IMR-90 (cell line): ENCODE measurements around the gene GIMD1.

Experiments used
- CTCF ChIP-seq: conservative IDR thresholded peaks from 2 replicates; pipeline ENCODE4 v1.5.1; 2012; ENCODE audit warnings: mild to moderate bottlenecking, low read depth, low read length, improper control_type of control experiment
- MAFK ChIP-seq: IDR thresholded peaks from 2 replicates; pipeline ENCODE4 v1.6.1; 2012; ENCODE audit warnings: low read depth, low read length, improper control_type of control experiment
- MXI1 ChIP-seq: IDR thresholded peaks from 2 replicates; pipeline ENCODE4 v1.6.1; 2012; ENCODE audit warnings: low read depth, mild to moderate bottlenecking, low read length, moderate library complexity, borderline replicate concordance
- POLR2A ChIP-seq: IDR thresholded peaks from 2 replicates; pipeline ENCODE4 v1.6.1; 2012; ENCODE audit warnings: mild to moderate bottlenecking, low read depth, low read length
- RAD21 ChIP-seq: IDR thresholded peaks from 2 replicates; pipeline ENCODE4 v1.6.1; 2012; ENCODE audit warnings: low read length, improper control_type of control experiment
- RCOR1 ChIP-seq: IDR thresholded peaks from 2 replicates; pipeline ENCODE4 v1.6.1; 2012; ENCODE audit warnings: mild to moderate bottlenecking, low read length, improper control_type of control experiment; ENCODE audit not compliant: insufficient replicate concordance
- RFX5 ChIP-seq: IDR thresholded peaks from 2 replicates; pipeline ENCODE4 v1.8.0; 2012; ENCODE audit warnings: low read depth, mild to moderate bottlenecking, low read length, moderate library complexity
- SMC3 ChIP-seq: fragments of 150-350 bp; IDR thresholded peaks from 2 replicates; pipeline ENCODE4 v1.6.1; 2016; ENCODE audit warnings: low read depth, mild to moderate bottlenecking, antibody characterized with exemption, low read length, moderate library complexity

- TF ChIP-seq MAFK (no peak), CTCF (no peak), POLR2A (no peak), RFX5 (no peak), RAD21 (no peak), SMC3 (no peak), RCOR1 (no peak), MXI1 (no peak)
Measured at GRCh38 chr4:106364282-106364681, 4.3 kb downstream of the GIMD1 start.
